Esophagus mucosa (tissue), 1 donor: ENCODE measurements around the gene ARID3C. TPM values are rescaled to one million over a fixed set of nuclear protein-coding genes. Genes with fewer than 3 reads are reported as not detected.

Experiments used
- ATAC-seq: fragments of 200-7000 bp; cut with Tn5 transposase; one replicate; pipeline ENCODE4 v1.9.1; 2020
- total RNA-seq: library from RNA; stranded (reverse); gene quantifications from one replicate; pipeline ENCODE4 v1.2.4, GENCODE V29; 2023
- donor health status: DM: yes; HTN: yes; CAD: no.

The ARID3C gene, protein sequence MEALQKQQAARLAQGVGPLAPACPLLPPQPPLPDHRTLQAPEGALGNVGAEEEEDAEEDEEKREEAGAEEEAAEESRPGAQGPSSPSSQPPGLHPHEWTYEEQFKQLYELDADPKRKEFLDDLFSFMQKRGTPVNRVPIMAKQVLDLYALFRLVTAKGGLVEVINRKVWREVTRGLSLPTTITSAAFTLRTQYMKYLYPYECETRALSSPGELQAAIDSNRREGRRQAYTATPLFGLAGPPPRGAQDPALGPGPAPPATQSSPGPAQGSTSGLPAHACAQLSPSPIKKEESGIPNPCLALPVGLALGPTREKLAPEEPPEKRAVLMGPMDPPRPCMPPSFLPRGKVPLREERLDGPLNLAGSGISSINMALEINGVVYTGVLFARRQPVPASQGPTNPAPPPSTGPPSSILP
- total RNA-seq, result not detected

DNA sequence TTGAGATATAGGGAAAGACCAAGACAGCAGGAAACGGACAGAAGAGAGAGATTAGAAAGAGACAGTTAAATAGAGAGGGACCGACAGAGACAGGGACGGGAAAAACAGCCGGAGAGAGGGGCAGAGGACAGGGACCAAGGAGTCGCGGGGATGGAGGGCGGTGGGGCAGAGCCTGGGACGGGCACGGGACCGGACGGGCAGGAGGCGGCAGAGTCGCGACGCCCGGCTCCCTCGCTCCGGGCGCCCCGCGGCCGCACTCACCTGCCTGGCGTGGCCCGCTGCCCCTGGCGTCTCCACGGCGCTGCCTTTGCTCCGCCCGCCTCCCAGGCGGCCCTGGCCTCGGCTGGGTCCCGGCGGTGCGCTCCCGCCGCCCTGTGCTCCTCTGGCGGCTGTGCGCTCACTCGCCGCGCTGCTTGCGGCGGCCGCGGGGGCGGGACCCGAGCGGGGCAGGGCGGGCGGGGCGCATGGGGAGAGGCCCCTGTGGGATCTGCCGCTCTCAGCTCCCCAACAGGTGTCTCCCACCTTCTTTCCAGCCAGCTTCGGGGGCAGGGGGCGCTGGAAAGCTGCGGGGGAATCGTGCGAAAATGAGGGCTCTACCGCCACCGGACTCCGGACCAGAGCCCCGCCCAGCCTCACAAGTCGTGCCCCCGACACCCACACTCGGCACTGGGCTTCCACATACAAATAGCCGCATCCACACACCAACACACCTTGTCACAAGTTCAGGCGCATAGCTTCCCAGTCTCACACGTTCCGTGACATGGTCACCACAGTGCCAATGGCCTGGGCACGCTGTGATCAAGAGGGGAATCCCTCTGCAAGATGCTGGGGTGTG is at the start of gene ARID3C:
Gene ARID3C (minus strand): TSS at position 411 of the 835 bp plus-strand sequence. CDS start 1,052 bp downstream, outside the sequence.
- ATAC-seq, result peak; percentile 66

DNA sequence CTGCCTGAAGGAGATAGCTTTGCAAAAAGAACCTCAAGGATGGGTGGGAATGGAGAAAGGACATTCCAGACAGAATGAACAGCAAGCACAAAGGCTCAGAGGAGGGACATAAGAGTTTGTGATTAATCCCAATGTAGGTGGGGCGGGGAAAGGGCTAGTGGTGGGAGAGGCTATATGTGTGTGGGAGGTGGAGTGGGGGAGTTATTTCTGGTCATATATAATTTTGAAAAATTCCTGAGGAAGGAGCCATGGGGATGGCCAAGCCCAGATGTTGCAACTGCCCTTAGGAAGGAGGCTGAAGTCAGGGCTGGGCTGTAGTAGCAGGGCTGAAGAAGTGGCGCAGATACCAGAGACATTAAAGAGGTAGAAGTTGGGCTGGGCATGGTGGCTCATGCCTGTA is 47.0 kb upstream of the ARID3C start:
- no peak for ATAC-seq

DNA sequence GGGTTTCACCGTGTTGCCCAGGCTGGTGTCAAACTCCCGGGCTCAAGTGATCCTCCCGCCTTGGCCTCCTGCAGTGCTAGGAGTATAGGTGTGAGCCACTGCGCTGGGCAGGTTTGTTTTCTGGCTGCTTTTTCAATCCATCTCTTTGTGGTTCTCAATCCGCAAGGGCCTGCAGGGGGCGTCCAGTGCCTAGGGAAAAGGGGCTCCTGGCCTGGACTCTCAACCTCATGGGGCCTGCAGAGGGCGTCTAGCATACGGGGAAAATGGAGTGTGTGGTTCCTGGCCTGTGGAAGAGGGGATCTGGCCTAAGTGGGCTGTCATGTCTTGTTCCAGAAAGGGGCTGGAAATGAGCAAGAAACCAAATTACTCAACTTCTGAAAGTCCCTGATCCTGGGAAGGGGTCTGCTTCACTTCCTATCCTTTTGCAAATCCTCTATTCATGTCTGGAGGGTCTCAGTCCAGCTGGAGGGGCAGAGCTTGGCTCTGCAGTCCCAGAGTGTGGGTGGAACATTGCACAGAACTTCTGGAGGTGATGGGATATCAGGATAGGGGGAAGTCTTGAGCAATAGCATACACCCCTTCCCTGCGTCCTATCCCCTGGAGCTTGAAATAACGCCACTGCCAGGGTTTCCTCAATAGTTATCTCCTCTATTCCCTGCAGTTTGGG is 46.3 kb upstream of the ARID3C start:
- peak; percentile 76 for ATAC-seq

DNA sequence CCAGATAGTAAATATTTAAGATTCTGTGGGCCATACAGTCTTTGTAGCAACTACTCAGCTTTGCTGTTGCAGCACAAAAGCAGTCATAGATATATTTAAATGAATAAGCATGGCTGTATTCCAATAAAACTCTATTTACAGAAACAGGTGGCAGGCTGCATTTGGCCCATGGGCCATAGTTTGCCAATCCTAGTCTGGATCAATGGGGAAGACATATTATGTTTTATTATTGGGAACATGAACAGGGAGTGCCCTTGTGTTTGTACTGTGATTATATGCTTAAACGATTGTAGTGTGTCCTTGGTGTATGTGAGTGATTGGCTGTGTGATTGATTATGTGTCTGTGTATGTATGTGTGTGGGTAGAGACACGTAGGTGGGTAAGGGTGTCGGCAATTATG is 45.6 kb upstream of the ARID3C start:
- no peak for ATAC-seq

DNA sequence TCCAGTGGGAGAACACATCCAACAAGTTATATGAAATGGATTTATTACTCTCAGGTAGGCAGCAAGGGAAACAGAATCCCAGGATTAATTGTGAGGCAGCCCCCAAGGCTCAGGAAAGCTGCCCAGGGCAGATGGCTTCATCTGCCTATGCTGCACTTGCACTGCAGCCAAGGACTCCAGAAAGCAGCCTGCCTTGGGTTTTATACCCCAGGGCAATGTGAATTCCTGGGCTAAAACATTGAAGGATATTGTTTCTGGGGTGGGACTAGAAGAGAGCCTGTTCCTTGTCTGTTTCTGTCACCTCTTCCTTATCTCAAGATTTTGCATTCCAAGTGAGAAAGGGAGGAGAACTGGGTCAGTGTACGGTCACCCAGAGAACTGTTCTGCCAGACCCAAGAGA is 42.4 kb upstream of the ARID3C start:
- no peak for ATAC-seq

DNA sequence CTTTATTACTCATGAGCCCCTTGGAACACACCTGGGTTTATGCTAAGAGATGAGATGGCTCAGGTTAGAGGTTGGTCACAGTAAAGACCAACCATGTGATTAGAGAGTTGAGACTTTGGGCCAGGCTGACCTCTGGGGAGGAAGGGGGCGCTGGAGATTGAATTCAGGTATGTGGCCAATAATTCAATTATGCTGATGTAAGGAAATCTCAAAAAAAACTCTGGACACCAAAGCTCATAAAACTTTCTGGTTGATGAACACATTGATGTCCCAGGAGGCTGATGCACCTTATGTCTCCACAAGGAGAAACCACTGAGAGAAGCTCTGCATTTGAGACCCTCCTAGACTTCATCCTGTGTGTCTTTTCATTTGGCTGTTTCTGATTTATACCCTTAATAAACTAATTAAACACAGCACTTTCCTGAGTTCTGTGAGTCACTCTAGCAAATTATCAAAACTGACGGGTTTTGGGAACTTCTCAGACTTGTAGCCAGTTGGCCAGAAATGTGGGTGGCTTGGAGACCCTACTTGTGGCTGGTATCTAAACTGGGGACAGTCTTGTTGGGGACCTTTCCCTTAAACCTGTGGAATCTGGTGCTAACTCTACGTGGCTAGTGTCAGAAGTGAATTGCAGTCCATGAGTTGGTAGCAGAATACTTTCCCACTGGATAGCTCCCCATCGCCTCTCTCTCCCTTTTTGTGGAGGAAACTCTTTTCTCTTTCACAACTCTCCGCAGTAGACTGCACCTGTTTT is 41.1 kb upstream of the ARID3C start:
- no peak for ATAC-seq

DNA sequence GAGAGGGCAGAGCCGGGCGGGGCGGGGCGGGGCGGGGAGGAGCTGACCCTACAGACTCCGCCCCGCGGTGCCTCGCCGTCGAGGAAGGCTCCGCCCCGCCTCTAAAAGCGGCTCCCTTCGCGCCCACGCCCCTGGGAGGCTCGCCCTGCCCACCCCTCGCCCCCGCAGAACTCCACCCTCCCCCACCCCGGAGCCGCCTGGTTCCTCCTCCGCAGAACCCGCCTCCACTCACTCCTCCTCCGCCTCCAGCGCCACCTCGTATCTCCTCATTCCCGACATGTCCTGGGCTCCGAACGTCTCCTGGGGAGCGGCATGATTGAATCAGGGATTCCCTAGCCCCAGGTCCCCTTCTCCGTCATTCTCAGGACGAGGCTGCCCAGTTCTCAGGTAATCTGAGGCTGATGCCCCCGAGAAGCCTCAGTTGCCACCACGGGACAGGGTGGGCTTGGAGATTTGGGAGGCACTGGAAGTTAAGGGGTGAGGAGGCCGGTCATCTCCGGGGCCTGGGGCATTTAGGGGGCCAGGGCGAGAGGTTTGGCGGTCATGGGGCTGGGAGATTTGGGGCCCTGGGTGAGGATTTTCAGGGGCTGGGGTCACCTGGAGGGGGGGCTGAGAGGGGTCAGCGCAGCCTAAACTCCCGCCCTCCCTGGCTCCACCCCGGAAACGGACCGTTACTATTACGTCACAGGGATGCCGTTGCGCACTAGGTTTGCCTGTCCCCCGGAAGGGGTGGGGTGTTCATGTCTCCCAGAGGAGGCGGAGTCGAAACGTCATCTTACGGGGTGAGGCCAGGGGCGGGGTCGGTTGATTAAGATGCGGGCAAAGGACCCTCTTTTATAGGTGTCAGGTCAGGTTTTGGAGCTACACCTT is 36.8 kb upstream of the ARID3C start:
- peak; percentile 88 for ATAC-seq

DNA sequence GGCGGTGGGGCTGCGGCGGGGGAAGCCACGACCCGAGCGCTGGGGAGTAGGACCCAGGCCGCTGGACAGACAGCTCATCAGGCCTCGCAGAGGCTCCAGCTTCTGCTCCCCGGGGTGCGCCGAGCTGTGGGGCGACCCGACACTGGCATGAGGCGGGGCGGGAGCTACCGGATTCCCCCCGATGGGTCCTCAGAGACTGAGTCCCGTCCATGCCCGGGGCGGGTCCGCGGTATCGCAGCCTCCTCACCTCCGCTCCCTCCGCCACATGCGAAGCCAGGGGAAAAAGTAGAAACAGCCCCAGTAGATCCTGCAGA is 36.2 kb upstream of the ARID3C start:
- ATAC-seq, result no peak

DNA sequence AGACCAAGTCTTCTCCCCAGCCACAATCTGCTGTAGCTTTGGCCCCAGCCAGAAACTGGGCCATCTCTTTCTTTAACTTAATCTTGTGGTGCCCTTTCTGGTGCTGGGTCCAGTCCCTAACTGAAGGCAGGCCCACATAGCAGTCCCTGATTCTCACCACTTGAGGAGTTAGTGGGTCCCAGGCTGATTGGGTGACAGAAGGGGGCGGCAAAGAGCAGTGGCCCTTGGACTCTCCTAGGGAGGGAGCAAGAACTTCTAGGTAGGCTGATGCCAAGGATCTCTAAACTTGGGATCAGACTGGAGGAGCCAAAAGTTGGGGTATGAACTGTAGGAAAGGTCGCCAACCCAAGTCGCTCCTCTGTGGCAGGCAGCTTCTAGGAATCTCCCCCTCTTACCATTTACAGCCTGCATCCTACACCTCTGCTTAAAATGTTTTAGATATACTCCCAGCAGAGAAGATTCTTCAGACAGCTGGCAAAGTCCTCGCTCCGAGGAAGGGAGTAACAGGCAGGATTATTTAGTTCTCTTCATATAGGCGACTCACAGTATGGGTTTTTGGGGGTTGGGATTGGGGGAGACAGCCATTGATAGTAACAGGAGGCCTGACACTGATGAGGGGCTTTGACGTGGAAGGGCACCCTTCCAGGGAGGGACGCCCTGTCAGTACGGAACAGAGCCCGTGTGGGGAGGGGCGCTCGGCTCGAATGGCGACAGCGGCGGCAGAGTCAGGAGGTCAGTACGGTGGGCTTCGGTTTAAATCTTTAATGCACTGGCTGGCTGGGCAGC is 35.6 kb upstream of the ARID3C start:
- ATAC-seq, result peak; percentile 44

DNA sequence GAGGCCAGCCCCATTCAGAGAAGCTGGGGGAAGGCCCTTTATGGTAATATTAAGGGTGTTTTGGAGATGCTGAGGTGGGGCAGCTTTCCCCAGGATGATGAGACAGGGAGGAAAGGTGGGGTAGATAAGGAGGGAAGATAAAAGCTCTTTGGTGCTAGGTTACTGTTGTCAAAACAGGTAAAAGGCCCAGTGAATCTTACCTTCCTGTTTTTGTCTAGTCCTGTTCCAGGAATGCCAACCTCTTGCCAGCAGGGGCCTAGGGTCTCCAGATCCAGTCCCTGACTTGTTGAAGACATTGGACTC is 34.4 kb upstream of the ARID3C start:
- ATAC-seq, result no peak

DNA sequence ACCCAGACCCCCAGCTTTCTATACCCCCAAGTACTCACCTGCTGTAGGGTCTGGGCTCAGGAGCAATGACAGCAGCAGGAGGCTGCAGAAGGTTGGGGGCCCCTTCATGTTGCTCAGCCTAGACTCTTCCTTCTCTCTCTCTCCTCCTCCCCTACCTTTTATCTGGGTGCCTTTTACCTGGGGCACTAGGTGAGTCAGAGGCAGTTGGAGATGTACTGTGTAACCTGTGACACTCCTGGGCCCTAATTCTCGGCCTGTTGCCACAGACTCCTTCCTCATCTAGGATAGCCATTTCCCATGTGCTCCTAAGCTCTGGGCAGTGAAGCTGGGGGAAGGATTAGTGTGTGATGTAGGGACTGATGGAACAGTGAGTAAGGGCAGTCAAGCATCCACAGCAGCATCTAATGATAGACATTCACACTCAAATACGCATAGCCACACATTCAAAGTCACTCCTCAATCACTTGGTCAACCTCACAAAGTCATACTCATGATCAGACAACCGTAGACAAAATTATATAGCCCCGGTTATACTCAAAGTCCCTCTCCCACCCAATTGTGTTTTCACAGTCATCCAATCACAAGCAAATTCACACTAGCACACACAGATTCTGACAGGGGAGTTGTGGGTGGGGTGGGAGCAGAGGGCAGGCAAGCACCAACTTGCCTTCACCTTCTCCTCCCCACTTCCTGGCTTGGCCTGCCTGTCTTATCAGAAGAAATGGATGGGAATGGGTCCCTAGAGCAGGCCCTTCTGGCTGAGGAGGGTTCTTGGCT is 33.8 kb upstream of the ARID3C start, which contains the start of gene CCL27:
Gene CCL27 (minus strand): TSS at position 132 of the 777 bp plus-strand sequence. CDS start 24 bp downstream, at position 108.
- ATAC-seq, result peak; percentile 20

DNA sequence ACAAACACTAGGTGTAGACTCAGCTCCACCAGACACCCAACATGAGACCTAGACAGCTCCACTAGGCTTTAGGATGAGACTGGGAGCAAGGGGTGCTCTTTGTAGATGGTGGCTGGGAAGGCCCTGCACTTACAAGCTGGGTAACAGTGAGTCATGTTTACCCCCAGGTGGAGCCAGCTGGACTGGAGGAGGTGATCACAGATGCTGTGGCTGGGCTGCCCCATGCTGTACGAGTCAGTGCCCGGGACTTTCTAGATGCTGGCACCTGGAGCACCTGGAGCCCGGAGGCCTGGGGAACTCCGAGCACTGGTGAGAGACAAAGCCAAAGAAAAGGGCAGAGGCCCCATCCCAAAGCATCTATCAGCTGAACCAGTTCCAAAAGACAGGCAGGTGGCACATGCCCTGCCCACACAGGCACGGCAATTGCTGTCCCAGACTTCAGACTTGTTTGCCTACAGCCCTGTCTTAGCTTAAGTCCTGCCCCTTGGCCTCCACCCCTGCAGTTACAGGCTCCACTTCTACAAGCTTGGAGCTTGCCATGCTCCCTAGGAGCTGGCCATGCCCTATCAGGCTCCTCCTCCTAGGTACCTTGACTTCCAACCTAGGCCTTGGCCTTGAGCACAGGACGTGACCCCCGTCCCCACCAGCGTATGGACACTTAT is 30.9 kb upstream of the ARID3C start:
- ATAC-seq, result peak; percentile 9

DNA sequence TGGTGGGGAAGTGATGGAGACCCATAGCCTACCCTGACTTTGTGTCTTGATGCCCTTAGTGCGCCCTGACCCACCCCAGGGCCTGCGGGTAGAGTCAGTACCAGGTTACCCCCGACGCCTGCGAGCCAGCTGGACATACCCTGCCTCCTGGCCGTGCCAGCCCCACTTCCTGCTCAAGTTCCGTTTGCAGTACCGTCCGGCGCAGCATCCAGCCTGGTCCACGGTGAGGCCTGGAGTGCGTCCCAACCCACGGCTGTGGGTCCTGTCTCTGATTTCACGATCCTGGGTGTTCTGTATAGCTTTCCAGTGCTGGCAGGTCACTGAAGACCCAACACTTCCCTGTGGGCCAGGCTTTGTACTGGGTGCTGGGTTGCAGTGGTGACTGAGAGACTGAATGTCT is 29.6 kb upstream of the ARID3C start:
- no peak for ATAC-seq

DNA sequence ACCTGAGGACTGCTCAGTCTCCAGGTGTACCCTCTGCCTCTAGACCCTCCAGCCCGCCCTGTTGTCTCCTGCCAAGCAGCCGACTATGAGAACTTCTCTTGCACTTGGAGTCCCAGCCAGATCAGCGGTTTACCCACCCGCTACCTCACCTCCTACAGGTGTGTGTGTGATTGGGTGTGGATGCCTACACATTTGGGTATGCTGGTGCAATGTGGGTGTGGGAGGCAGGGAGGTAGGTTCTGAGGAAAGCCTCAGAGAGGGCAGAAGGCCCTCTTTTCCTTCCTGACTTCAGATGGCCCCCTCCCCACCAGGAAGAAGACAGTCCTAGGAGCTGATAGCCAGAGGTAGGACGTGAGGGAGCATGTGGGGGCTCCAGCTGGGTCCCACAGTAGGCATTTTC is 28.1 kb upstream of the ARID3C start:
- ATAC-seq, result no peak

DNA sequence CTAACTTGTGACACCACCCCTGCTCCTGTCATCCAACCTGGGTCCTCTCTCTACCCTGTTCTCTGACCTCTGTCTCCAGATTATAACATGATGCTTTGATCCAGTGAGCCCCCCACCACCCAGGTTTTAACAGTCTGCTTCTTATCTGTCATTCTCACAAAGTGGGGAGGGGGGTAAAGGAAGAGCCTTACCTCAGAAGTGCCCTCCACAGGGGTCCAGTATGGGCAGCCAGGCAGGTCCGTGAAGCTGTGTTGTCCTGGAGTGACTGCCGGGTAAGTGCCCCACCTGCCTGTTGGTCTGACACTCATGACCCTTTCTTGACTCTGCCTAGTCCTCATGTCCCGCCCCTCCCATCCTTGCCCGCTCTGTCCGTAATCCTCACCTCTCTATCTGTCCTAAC is 26.5 kb upstream of the ARID3C start:
- ATAC-seq, result no peak

DNA sequence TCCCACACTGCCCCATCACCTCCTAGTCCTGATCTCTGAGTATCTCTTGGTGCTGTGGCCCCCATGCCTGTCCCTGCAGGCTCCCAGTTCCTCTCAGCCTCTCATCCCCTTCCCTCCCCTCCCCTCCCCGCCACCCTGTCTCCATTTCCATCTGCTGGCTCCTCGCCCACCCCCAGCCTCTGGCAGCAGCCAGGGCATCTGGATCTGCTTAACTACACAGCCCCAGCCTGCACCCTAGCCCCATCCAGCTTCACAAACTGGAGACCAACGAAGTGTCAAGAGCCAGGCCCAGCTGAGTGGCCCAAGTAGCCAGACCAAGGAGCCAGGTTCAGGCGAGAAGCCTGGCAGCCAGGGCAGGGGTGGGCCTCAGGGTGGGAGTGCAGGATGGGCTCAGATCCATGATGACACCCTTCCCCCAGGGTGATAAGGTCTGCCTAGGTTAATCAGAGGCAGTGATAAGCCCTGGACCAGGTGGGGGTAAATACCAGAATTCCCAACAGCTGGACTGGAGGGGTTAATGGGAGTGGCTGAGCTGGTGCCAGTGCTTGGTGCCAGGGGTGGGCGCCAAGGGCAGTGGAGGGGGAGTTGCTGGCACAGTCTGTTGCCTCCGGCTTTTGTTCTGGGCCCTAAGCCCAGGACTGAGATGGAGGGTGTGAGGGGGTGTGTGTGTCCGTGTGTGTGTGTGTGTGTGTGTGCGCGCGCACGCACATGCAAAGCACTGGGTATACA is 25.6 kb upstream of the ARID3C start:
- ATAC-seq, result peak; percentile 10

DNA sequence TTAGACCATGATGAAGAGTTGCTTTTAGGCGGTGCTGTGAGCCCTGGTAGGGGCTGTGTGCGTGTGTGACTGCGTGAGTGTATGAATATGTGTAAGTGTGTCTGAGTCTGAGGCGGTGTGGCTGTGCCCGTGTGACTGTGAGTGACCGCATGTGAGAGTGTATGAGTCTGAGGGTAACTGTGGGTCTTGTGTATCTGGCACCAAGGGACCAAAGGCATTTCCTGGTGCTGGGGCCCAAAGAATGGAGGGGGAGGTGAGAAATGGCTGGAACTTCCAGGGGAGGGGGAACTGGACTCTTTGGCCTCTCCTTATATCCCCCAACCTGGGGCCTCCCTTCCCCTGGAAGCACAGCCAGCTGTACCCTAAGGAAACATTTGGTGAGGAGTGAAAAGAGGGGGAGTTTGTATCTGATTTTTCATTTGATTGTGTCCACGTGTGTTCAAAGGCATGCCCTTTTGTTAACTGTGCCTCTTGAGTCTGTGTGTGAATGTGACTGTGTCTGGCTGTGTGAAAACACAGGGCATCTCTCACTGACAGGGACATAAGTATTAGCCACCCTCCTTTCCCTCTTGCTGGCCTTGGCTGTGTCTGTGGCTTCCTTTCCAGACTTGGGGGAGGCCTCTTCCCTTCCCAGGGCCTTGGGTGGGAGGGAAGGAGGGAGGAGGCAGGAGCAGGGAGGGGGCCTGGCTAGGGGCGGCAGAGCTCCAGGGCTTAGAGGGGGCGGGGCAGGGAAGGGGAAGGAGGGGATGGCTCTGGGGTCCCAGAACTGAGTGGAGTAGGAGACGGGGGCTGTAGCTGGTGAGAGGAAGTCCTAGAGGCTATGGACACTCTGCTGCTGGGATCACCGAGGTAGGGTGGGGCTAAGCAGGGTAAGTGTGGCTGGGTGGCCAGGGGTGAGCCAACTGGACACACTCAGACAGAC is 24.5 kb upstream of the ARID3C start:
- no peak for ATAC-seq

DNA sequence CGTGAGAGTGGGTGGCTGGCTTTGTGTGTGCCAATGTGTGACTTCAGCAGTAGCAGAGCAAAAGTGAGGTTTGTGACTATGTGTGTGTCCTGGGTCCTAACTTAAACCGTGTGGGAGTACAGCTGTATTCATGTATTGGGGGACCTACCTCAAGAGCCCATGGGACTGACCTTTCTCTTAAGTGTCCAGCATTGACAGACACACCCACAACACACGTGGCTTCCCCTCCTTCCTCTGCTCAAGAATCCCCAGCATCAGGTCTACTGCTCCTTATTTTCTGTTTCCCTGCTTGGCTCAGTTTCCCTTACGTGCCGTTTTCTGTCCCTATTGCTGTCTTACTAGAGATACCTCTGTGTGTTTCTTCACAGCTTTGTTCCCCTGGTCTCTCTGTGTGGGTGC is 23.7 kb upstream of the ARID3C start:
- ATAC-seq, result no peak
